Panc1 (cell line): ENCODE results near the gene DOCK3. TPM values are rescaled to one million over a fixed set of nuclear protein-coding genes. Genes with fewer than 3 reads are reported as not detected.

Experiments used
- ATAC-seq: fragments of 200-7000 bp; cut with Tn5 transposase; 2 replicates; pipeline ENCODE4 v1.9.1; 2020; ENCODE audit warnings: mild to moderate bottlenecking, moderate library complexity
- BruUV-seq: library from RNA; stranded (reverse); fragments of 400-500 nt; replicated peaks from 2 replicates; lab custom pipeline; 2021; lab: Mats Ljungman, UMichigan
- CTCF ChIA-PET: fragments of 300-600 bp; sonication (Branson Sonifier 250); formaldehyde crosslinking; loops from one replicate; lab custom pipeline; 2022; ENCODE audit warnings: antibody characterized with exemption; lab: Charles Lee
- POLR2A ChIA-PET: fragments of 300-600 bp; sonication (Branson Sonifier 250); formaldehyde crosslinking; loops from one replicate; lab custom pipeline; 2022; ENCODE audit warnings: antibody characterized with exemption; lab: Charles Lee
- DNase-seq: peaks from one replicate; pipeline ENCODE4 v3.0.0-alpha.2; 2010; ENCODE audit warnings: low read depth, low spot score
- H3K27ac ChIP-seq: 2 replicates; pipeline ENCODE4 v1.5.1; 2011; ENCODE audit warnings: mild to moderate bottlenecking, low read length, inconsistent platforms
- H3K27me3 ChIP-seq: fragments of 200-500 bp; sonication (Bioruptor generic); 2 replicates; pipeline ENCODE4 v1.6.0; 2014; ENCODE audit warnings: low read length, inconsistent platforms; ENCODE audit not compliant: control insufficient read depth, insufficient read depth
- H3K36me3 ChIP-seq: fragments of 200-500 bp; sonication (Bioruptor generic); 2 replicates; pipeline ENCODE4 v1.5.1; 2014; ENCODE audit warnings: inconsistent platforms, mild to moderate bottlenecking, low read length, moderate library complexity; ENCODE audit not compliant: control insufficient read depth, insufficient read depth
- H3K4me1 ChIP-seq: 2 replicates; pipeline ENCODE4 v1.5.1; 2011; ENCODE audit warnings: inconsistent platforms, mild to moderate bottlenecking, low read length, moderate library complexity; ENCODE audit not compliant: control insufficient read depth, insufficient read depth
- H3K4me3 ChIP-seq, 2 experiments: 2 replicates each; pipeline ENCODE4 v1.5.1; 2011 to 2012; ENCODE audit warnings: low read depth in 2 of 2, low read length in 2 of 2, mild to moderate bottlenecking in 2 of 2, inconsistent platforms in 1 of 2, moderate library complexity in 1 of 2
- H3K9me3 ChIP-seq: fragments of 200-500 bp; sonication (Bioruptor generic); 2 replicates; pipeline ENCODE4 v1.5.1; 2014; ENCODE audit warnings: low read depth, mild to moderate bottlenecking, inconsistent platforms, low read length, moderate library complexity; ENCODE audit not compliant: control insufficient read depth, insufficient read depth
- POLR2AphosphoS5 ChIP-seq: IDR thresholded peaks from 2 replicates; pipeline ENCODE4 v1.6.1; 2012; ENCODE audit warnings: mild to moderate bottlenecking, low read depth, low read length, moderate library complexity
- REST ChIP-seq, 2 experiments: IDR thresholded peaks; 2 replicates each; pipeline ENCODE4 v1.6.1; 2011 to 2012; ENCODE audit warnings: low read depth in 2 of 2, control low read depth in 1 of 2, low read length in 1 of 2, mild to moderate bottlenecking in 1 of 2, moderate library complexity in 1 of 2; ENCODE audit not compliant: insufficient read depth in 1 of 2
- SIN3A ChIP-seq: IDR thresholded peaks from 2 replicates; pipeline ENCODE4 v1.6.1; 2012; ENCODE audit warnings: low read depth, mild to moderate bottlenecking, low read length, moderate library complexity, borderline replicate concordance; ENCODE audit not compliant: insufficient read depth
- TCF7L2 ChIP-seq: IDR thresholded peaks from 2 replicates; pipeline ENCODE4 v1.6.1; 2011; ENCODE audit warnings: mild to moderate bottlenecking, low read depth, low read length, inconsistent platforms
- in situ Hi-C: cut with HindIII; loops from 2 replicates; pipeline ENCODE4 v1.10.0; 2016; ENCODE audit warnings: low sequenced_read_pairs, low pct_unique_long_range_greater_than_20kb
- intact Hi-C: fragments of 100-400 bp; cut with micrococcal nuclease; formaldehyde crosslinking; loops from one replicate; pipeline ENCODE4 v1.10.0; 2022; ENCODE audit not compliant: unreplicated experiment
- total RNA-seq: library from RNA; stranded (reverse); gene quantifications from one replicate; pipeline ENCODE4 v1.2.1, GENCODE V29; 2021; ENCODE audit not compliant: unreplicated experiment
- TF ChIP-seq, protein P1 (sequence below): fragments of 450-650 bp; IDR thresholded peaks from 2 replicates; pipeline ENCODE4 v1.5.1; 2017; ENCODE audit warnings: mild to moderate bottlenecking

The DOCK3 gene
- total RNA-seq, 1 experiment from 2014 or later = 0.21 TPM

GRCh38 chr3:51031666-51032065 lies 356.9 kb downstream of the DOCK3 start:
- Histone ChIP-seq H3K27ac (no peak overlapping the region), H3K9me3 (no peaks in the 10 kb centered on the region), H3K36me3 (no peaks in the 10 kb centered on the region), H3K4me3 (no peak overlapping the region), H3K27me3 (no peaks in the 10 kb centered on the region), H3K4me1 (no peaks in the 10 kb centered on the region)
- ChIA-PET CTCF (no interaction called here), POLR2A (no interaction called here)
- TF ChIP-seq POLR2AphosphoS5 (no peak), TCF7L2 (no peak), REST (IDR thresholded peaks at IDR 0.05; ENCODE audit: insufficient read depth in 1 of 2, low read depth in 2 of 2, low read length in 1 of 2) (no peak), SIN3A (no peak)
- TF ChIP-seq, protein P1, sequence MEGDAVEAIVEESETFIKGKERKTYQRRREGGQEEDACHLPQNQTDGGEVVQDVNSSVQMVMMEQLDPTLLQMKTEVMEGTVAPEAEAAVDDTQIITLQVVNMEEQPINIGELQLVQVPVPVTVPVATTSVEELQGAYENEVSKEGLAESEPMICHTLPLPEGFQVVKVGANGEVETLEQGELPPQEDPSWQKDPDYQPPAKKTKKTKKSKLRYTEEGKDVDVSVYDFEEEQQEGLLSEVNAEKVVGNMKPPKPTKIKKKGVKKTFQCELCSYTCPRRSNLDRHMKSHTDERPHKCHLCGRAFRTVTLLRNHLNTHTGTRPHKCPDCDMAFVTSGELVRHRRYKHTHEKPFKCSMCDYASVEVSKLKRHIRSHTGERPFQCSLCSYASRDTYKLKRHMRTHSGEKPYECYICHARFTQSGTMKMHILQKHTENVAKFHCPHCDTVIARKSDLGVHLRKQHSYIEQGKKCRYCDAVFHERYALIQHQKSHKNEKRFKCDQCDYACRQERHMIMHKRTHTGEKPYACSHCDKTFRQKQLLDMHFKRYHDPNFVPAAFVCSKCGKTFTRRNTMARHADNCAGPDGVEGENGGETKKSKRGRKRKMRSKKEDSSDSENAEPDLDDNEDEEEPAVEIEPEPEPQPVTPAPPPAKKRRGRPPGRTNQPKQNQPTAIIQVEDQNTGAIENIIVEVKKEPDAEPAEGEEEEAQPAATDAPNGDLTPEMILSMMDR = no peak
- intact Hi-C loops (no loop called here), in situ Hi-C loops (no loop called here)
- ATAC-seq (no peak), DNase-seq (no peak)
- BruUV-seq = no TSS peak

DNA sequence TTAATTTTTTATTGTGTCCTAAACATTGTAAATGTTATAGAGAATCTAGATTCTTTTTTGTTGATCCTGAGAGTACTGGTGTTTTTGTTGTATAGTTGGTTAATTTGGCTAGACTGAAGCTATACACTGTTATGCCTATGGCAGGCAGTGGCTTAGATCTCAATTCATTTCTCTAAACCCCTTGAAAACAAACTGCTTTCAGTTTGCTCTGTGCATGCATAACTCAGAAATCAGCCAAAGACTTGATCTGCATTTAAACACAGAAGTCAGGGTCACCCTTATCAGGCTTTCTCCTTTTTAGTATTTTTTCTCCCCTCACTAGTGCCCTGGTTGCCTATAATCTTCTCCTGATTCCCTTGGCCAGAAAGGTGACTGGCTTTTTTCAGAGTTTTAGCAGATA lies 360.9 kb downstream of the DOCK3 start:
- BruUV-seq = no TSS peak
- POLR2A ChIA-PET = no interaction called here
- no peak for ATAC-seq
- in situ Hi-C loops = no loop called here
- TF ChIP-seq REST (IDR thresholded peaks at IDR 0.05; ENCODE audit: insufficient read depth in 1 of 2, low read depth in 2 of 2, low read length in 1 of 2) (no peak), POLR2AphosphoS5 (no peak), SIN3A (no peak), TCF7L2 (no peak)
- TF ChIP-seq, protein P1 = no peak
- intact Hi-C loops = no loop called here
- no peak for DNase-seq
- H3K27me3 ChIP-seq = no peaks in the 10 kb centered on the region
- H3K4me1 ChIP-seq = no peaks in the 10 kb centered on the region
- CTCF ChIA-PET = no interaction called here
- no peaks in the 10 kb centered on the region for H3K36me3 ChIP-seq
- no peaks in the 10 kb centered on the region for H3K9me3 ChIP-seq
- no peak overlapping the region for H3K27ac ChIP-seq
- no peak overlapping the region for H3K4me3 ChIP-seq
